ENCODE data around the gene SNAI3. TPM values are rescaled to one million over a fixed set of nuclear protein-coding genes. Genes with fewer than 3 reads are reported as not detected.

Gene SNAI3
- total RNA-seq, 1 experiment from 2014 or later, result 1.4 TPM

DNA sequence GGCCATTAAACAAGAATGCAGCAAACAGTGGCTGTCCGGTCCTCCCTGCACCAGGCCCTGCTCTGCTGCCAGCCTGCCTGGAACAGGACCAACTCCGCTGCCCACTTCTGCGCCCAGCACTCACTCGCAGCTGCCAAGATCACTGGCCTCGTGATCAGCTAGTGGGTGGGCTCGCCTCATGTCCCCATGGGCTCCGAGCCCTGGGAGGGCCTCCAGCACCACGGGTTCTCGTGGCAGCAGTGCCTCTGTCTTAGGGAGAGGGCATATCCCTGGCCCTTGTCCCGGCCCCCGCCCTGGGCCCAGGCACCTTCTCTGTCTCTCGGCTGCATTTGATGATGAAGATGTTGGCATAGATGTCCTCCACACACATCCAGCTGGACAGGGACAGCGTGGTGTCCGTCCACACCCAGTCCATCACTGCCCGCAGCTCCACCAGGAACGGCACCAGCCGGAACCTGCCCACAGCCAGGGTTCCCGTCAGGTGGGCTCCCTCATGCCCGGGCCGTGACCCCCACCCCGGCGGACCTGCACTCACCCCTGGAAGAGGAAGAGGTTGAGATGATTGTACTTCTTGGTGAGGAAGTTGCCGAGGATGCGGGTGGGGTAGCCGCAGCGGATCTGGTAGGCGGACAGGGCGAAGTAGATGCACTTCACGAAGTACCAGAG lies 33.1 kb upstream of the SNAI3 start:
- H2AFZ ChIP-seq (ENCODE audit: low read length), result no peak overlapping the region
- H3K9me2 ChIP-seq (replicated peaks; ENCODE audit: insufficient read depth, low read length), result no peaks in the 10 kb centered on the region
- no peak for DNase-seq
- no peak overlapping the region for H3K4me2 ChIP-seq (ENCODE audit: low read depth, low read length, poor library complexity, severe bottlenecking)
- H4K20me1 ChIP-seq (ENCODE audit: insufficient read depth, low read depth, low read length), result no peaks in the 10 kb centered on the region
- H3K4me1 ChIP-seq (ENCODE audit: low read length), result no peaks in the 10 kb centered on the region
- H3K4me3 ChIP-seq (ENCODE audit: low read length), result no peak overlapping the region
- no peaks in the 10 kb centered on the region for H3K27me3 ChIP-seq (ENCODE audit: low read length)
- H3K36me3 ChIP-seq (ENCODE audit: insufficient read depth, low read length), result no peaks in the 10 kb centered on the region
- H3K9me3 ChIP-seq (ENCODE audit: low read length), result no peaks in the 10 kb centered on the region
- no peaks in the 10 kb centered on the region for H3K79me2 ChIP-seq (ENCODE audit: low read length)
- no peak overlapping the region for H3K9ac ChIP-seq (ENCODE audit: low read length)
- no peak overlapping the region for H3K27ac ChIP-seq (ENCODE audit: low read length)

DNA sequence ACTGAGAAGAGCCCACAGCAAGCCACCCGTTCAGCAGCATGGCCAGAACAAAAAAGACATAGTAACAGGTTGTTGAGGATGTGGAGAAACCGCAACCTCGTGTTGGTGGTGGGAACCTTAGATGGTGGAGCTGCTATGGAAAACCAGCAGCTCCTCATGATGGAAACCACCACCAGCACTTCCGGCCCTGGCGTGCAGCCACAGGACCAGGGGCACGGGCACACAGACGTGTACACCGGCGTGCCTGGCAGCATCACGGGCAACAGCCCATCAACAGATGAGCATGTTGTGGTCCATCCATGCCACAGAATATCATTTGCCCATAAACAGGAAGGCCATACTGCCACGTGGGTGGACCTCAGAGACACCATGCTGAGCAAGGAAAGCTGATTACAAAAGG lies 31.9 kb upstream of the SNAI3 start:
- no peaks in the 10 kb centered on the region for H3K4me1 ChIP-seq (ENCODE audit: low read length)
- no peak overlapping the region for H3K4me2 ChIP-seq (ENCODE audit: low read depth, low read length, poor library complexity, severe bottlenecking)
- no peaks in the 10 kb centered on the region for H4K20me1 ChIP-seq (ENCODE audit: insufficient read depth, low read depth, low read length)
- H3K36me3 ChIP-seq (ENCODE audit: insufficient read depth, low read length), result no peaks in the 10 kb centered on the region
- H3K27ac ChIP-seq (ENCODE audit: low read length), result no peak overlapping the region
- no peaks in the 10 kb centered on the region for H3K27me3 ChIP-seq (ENCODE audit: low read length)
- no peak overlapping the region for H3K9ac ChIP-seq (ENCODE audit: low read length)
- H3K9me2 ChIP-seq (replicated peaks; ENCODE audit: insufficient read depth, low read length), result no peaks in the 10 kb centered on the region
- no peak for DNase-seq
- no peak overlapping the region for H3K4me3 ChIP-seq (ENCODE audit: low read length)
- H3K79me2 ChIP-seq (ENCODE audit: low read length), result no peaks in the 10 kb centered on the region
- H3K9me3 ChIP-seq (ENCODE audit: low read length), result no peaks in the 10 kb centered on the region
- no peak overlapping the region for H2AFZ ChIP-seq (ENCODE audit: low read length)

DNA sequence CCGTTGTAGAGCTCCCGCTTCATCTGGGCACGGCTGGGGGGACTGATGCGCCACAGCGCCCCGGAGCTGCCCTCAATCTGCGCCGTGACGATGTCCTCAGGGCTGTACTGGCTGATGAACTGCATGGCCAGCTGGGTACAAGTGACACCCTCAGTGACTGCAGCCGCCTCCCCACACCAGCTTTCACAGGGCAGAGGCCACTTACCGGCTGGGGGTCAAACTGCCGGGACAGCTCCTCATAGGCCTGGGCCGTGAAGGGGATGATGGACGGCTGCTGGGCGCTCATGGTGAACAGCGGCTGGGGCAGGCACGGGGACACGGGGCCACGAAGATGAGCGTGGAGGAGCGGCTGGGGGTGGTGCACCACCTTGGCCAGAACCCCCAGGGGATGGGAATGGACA lies 30.3 kb upstream of the SNAI3 start:
- H3K27ac ChIP-seq (ENCODE audit: low read length), result no peak overlapping the region
- no peak overlapping the region for H3K9ac ChIP-seq (ENCODE audit: low read length)
- H3K4me2 ChIP-seq (ENCODE audit: low read depth, low read length, poor library complexity, severe bottlenecking), result no peak overlapping the region
- H3K9me3 ChIP-seq (ENCODE audit: low read length), result no peaks in the 10 kb centered on the region
- H3K36me3 ChIP-seq (ENCODE audit: insufficient read depth, low read length), result no peaks in the 10 kb centered on the region
- no peak overlapping the region for H3K4me3 ChIP-seq (ENCODE audit: low read length)
- DNase-seq, result no peak
- H4K20me1 ChIP-seq (ENCODE audit: insufficient read depth, low read depth, low read length), result no peaks in the 10 kb centered on the region
- H3K9me2 ChIP-seq (replicated peaks; ENCODE audit: insufficient read depth, low read length), result no peaks in the 10 kb centered on the region
- H3K79me2 ChIP-seq (ENCODE audit: low read length), result no peaks in the 10 kb centered on the region
- H3K27me3 ChIP-seq (ENCODE audit: low read length), result no peaks in the 10 kb centered on the region
- no peaks in the 10 kb centered on the region for H3K4me1 ChIP-seq (ENCODE audit: low read length)
- no peak overlapping the region for H2AFZ ChIP-seq (ENCODE audit: low read length)

DNA sequence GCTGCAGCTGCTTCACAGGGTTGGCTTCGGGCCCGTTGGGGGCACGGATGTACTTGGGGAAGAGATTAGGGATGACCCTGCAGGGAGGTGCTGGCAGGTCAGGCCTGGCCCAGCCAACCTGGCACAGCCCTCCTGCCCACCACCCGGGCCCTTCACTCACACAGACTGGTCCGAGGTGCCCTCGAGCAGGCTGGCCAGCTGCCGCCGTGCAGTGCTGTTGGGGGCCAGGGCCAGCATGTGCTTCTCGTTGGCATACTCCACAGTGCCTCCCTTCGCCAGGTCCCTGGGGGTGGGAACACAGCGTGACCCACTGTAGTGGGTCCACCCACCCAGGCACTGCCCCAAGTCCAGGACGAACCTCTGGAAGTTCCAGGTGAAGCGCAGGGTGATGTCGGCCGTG lies 29.9 kb upstream of the SNAI3 start:
- H3K4me2 ChIP-seq (ENCODE audit: low read depth, low read length, poor library complexity, severe bottlenecking), result no peak overlapping the region

DNA sequence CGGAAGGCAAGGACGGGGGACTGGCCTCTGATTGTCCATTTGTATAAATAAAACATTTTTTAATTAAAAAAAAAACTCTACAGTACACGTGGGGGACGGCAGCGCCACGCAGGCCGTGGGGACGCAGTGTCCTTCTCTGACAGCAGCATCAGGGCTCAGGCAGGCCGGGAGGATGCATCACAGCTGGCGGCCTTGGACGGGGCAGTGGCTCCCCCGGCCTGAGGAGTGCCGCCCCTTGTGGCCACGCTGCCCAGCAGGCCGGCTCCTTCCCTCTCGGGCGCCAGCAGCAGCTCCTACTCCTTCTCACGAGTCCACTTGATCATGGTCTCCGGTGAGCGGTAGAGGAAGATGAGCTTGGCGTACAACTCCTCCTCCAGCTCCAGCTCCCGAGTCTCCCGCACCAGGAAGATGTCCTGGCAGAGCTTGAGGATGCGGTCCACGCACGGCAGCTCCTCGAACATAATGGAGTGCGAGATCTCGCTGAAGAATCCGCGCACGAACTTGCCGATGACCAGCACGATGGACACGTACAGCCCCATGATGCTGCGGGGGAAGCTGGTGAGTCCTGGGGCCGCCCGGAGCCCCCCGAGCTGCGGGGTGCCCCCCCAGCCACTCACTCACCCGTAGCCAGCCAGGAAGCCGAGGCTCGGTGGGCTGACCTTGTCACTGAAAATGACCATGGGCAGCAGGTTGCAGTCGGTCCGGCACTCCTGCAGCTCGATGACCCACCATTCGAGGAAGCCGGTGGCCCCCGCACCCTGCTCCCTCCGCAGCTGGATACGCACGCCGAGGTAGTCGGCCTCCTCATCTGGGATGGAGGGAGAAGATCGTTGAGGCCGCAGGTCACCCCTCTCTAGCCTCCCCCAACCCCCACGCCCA lies 29.2 kb upstream of the SNAI3 start:
- no peak overlapping the region for H3K27ac ChIP-seq (ENCODE audit: low read length)
- no peaks in the 10 kb centered on the region for H3K9me2 ChIP-seq (replicated peaks; ENCODE audit: insufficient read depth, low read length)
- H3K27me3 ChIP-seq (ENCODE audit: low read length), result no peaks in the 10 kb centered on the region
- no peaks in the 10 kb centered on the region for H3K79me2 ChIP-seq (ENCODE audit: low read length)
- no peaks in the 10 kb centered on the region for H4K20me1 ChIP-seq (ENCODE audit: insufficient read depth, low read depth, low read length)
- H3K36me3 ChIP-seq (ENCODE audit: insufficient read depth, low read length), result no peaks in the 10 kb centered on the region
- H3K9me3 ChIP-seq (ENCODE audit: low read length), result no peaks in the 10 kb centered on the region
- no peaks in the 10 kb centered on the region for H3K4me1 ChIP-seq (ENCODE audit: low read length)
- no peak overlapping the region for H3K4me3 ChIP-seq (ENCODE audit: low read length)
- DNase-seq, result no peak
- H3K9ac ChIP-seq (ENCODE audit: low read length), result no peak overlapping the region
- H2AFZ ChIP-seq (ENCODE audit: low read length), result no peak overlapping the region
- no peak overlapping the region for H3K4me2 ChIP-seq (ENCODE audit: low read depth, low read length, poor library complexity, severe bottlenecking)

More for the DNA sequence above, 29.9 kb upstream of the SNAI3 start:
- H4K20me1 ChIP-seq (ENCODE audit: insufficient read depth, low read depth, low read length), result no peaks in the 10 kb centered on the region
- no peaks in the 10 kb centered on the region for H3K27me3 ChIP-seq (ENCODE audit: low read length)
- no peaks in the 10 kb centered on the region for H3K79me2 ChIP-seq (ENCODE audit: low read length)
- no peak for DNase-seq
- no peak overlapping the region for H2AFZ ChIP-seq (ENCODE audit: low read length)
- no peak overlapping the region for H3K9ac ChIP-seq (ENCODE audit: low read length)
- H3K27ac ChIP-seq (ENCODE audit: low read length), result no peak overlapping the region
- H3K4me1 ChIP-seq (ENCODE audit: low read length), result no peaks in the 10 kb centered on the region
- no peaks in the 10 kb centered on the region for H3K9me3 ChIP-seq (ENCODE audit: low read length)
- no peaks in the 10 kb centered on the region for H3K9me2 ChIP-seq (replicated peaks; ENCODE audit: insufficient read depth, low read length)
- no peak overlapping the region for H3K4me3 ChIP-seq (ENCODE audit: low read length)
- no peaks in the 10 kb centered on the region for H3K36me3 ChIP-seq (ENCODE audit: insufficient read depth, low read length)

DNA sequence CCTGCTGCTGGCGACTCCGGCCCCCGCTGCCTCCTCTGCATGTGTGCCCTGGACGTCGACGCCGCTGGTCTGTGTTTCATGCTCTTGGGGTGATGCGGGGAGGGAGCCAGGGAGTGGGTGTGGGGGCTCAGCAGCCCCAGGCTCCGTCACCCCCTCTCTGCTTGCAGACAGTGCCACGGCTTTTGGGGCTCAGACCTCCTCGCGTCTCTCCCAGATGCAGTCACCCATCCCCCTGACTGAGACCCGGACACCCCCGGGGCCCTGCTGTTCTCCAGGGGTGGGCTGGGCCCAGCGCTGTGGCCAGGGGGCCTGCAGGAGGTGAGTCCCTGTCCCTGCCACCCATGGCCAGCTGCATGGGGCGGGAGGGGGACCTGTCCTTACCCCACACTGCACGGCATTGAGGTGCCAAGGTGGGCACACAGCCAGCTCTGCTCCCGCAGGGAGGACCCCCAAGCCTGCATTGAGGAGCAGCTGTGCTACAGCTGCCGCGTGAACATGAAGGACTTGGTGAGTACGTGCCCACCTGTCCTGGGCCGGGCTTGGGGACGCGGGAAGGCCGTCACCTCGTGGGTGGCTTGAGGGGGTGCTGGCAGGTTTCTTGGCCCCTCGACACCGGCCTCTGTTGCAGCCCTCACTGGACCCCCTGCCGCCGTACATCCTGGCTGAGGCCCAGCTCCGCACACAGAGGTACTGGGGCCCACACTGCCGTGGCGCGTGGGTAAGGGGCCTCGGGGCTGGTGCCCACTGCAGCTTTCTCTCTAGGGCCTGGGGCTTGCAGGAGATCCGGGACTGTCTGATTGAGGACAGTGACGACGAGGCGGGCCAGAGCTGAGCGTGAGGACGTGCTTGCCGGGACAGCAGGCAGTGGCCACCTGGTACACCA lies 28.4 kb upstream of the SNAI3 start:
- no peaks in the 10 kb centered on the region for H4K20me1 ChIP-seq (ENCODE audit: insufficient read depth, low read depth, low read length)
- H3K36me3 ChIP-seq (ENCODE audit: insufficient read depth, low read length), result no peaks in the 10 kb centered on the region
- H3K79me2 ChIP-seq (ENCODE audit: low read length), result no peaks in the 10 kb centered on the region
- no peaks in the 10 kb centered on the region for H3K9me2 ChIP-seq (replicated peaks; ENCODE audit: insufficient read depth, low read length)
- H3K9ac ChIP-seq (ENCODE audit: low read length), result no peak overlapping the region
- no peak for DNase-seq
- H3K4me2 ChIP-seq (ENCODE audit: low read depth, low read length, poor library complexity, severe bottlenecking), result no peak overlapping the region
- no peak overlapping the region for H2AFZ ChIP-seq (ENCODE audit: low read length)
- H3K4me1 ChIP-seq (ENCODE audit: low read length), result no peaks in the 10 kb centered on the region
- H3K4me3 ChIP-seq (ENCODE audit: low read length), result no peak overlapping the region
- no peak overlapping the region for H3K27ac ChIP-seq (ENCODE audit: low read length)
- H3K9me3 ChIP-seq (ENCODE audit: low read length), result no peaks in the 10 kb centered on the region
- no peaks in the 10 kb centered on the region for H3K27me3 ChIP-seq (ENCODE audit: low read length)

DNA sequence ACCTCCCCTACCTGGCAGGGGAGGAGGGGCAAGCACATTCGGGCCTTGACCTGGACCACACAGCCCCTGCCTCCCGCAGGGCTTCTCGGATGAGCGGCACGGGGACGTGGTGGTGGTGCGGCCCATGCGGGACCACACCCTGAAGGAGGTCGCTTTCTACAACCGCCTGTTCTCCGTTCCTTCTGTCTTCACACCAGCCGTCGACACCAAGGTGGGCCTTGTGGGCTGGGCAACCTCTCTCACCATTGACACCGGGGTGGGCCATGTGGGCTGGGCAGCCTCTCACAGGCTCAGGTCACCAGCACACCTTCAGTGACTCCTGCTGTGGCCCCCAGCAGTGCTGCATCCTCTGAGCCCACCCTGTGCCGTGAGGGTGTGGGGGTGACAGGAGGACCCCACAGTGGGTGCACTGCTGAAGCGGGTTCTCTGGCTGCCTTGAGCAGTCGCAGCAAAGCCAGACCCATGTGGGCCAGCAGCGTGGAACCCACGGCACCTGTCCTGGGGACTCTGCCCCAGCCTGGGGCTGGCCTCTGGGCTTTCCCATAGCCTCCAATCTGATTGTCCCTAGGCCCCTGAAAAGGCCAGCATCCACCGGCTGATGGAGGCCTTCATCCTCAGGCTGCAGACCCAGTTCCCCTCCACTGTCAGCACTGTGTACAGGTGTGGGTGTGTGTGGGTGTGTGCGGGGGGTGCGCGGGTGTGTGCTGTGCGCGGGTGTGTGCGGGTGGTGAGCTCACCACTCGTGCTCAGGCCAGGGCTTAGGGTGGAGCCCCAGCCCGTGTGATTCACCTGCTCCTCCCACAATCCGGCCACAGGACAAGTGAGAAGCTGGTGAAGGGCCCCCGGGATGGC lies 27.5 kb upstream of the SNAI3 start:
- H4K20me1 ChIP-seq (ENCODE audit: insufficient read depth, low read depth, low read length), result no peaks in the 10 kb centered on the region
- H3K9me3 ChIP-seq (ENCODE audit: low read length), result no peaks in the 10 kb centered on the region
- no peak overlapping the region for H3K4me3 ChIP-seq (ENCODE audit: low read length)
- H3K79me2 ChIP-seq (ENCODE audit: low read length), result no peaks in the 10 kb centered on the region
- H3K9ac ChIP-seq (ENCODE audit: low read length), result no peak overlapping the region
- no peaks in the 10 kb centered on the region for H3K4me1 ChIP-seq (ENCODE audit: low read length)
- no peak overlapping the region for H2AFZ ChIP-seq (ENCODE audit: low read length)
- H3K36me3 ChIP-seq (ENCODE audit: insufficient read depth, low read length), result no peaks in the 10 kb centered on the region
- no peak overlapping the region for H3K27ac ChIP-seq (ENCODE audit: low read length)
- H3K27me3 ChIP-seq (ENCODE audit: low read length), result no peaks in the 10 kb centered on the region
- H3K9me2 ChIP-seq (replicated peaks; ENCODE audit: insufficient read depth, low read length), result no peaks in the 10 kb centered on the region
- no peak overlapping the region for H3K4me2 ChIP-seq (ENCODE audit: low read depth, low read length, poor library complexity, severe bottlenecking)
- no peak for DNase-seq

Measured in Karpas-422 (cell line).